ENCODE results near the gene IGF1R.

GRCh38 chr15:98796685-98797357 lies 148.5 kb downstream of the IGF1R start:
- TF ChIP-seq CTCF (IDR thresholded peaks at IDR 0.05), result no peak
- no peak for TF ChIP-seq POLR2AphosphoS5 (IDR thresholded peaks at IDR 0.05)
- TF ChIP-seq EP300 (IDR thresholded peaks at IDR 0.05), result no peak
